Activated gamma-delta T cell treated with Interleukin-2 at 50 U/mL for 16 hours (primary cell): Measurements from ENCODE around the gene ELOA2.
"Not testable (repeated sequence)": the region's sequence is repeated elsewhere in the genome, so short reads cannot be mapped to it uniquely, and the experiment has no call there.

Experiments
- DNase-seq: peaks from one replicate; pipeline ENCODE4 v3.0.0-alpha.2; 2020

Gene ELOA2

GRCh38 chr18:47035156-47035671 lies at the start of gene ELOA2:
TSS of gene ELOA2 (minus strand) at chr18:47035621. CDS start at chr18:47035264, 357 bp downstream.
- DNase-seq = no peak

- DNase-seq = no peak
Observed at GRCh38 chr18:47081578-47081977, 46.2 kb upstream of the ELOA2 start.

- no peak for DNase-seq
Observed at GRCh38 chr18:47080872-47081271, 45.5 kb upstream of the ELOA2 start.

- DNase-seq = no peak
Observed at GRCh38 chr18:47077111-47077510, 41.7 kb upstream of the ELOA2 start.

GRCh38 chr18:47075098-47075883 lies 39.9 kb upstream of the ELOA2 start:
- DNase-seq = no peak

- DNase-seq = no peak
Observed at GRCh38 chr18:47067648-47068047, 32.2 kb upstream of the ELOA2 start.

- no peak for DNase-seq
Observed at GRCh38 chr18:47063096-47063495, 27.7 kb upstream of the ELOA2 start.

GRCh38 chr18:47062471-47062870 lies 27.1 kb upstream of the ELOA2 start:
- DNase-seq = no peak

- DNase-seq = no peak
Observed at GRCh38 chr18:47054369-47054768, 18.9 kb upstream of the ELOA2 start.

GRCh38 chr18:47050468-47050867 lies 15.0 kb upstream of the ELOA2 start:
- no peak for DNase-seq

GRCh38 chr18:47040982-47041381 lies 5.6 kb upstream of the ELOA2 start:
- no peak for DNase-seq

GRCh38 chr18:47036927-47037578 lies 1.6 kb upstream of the ELOA2 start:
- no peak for DNase-seq

- DNase-seq = no peak
Observed at GRCh38 chr18:47036298-47036874, 965 bp upstream of the ELOA2 start.

- DNase-seq = not testable (repeated sequence)
Observed at GRCh38 chr18:47034591-47034990, 830 bp downstream of the ELOA2 start.

GRCh38 chr18:47032945-47033344 lies 2.5 kb downstream of the ELOA2 start:
- no peak for DNase-seq

GRCh38 chr18:47030887-47031286 lies 4.5 kb downstream of the ELOA2 start:
- not testable (repeated sequence) for DNase-seq

GRCh38 chr18:47029684-47030353 lies 5.6 kb downstream of the ELOA2 start:
- not testable (repeated sequence) for DNase-seq

- not testable (repeated sequence) for DNase-seq
Observed at GRCh38 chr18:47028738-47029137, 6.7 kb downstream of the ELOA2 start.

GRCh38 chr18:47025557-47026174 lies 9.8 kb downstream of the ELOA2 start:
- DNase-seq = not testable (repeated sequence)

- not testable (repeated sequence) for DNase-seq
Observed at GRCh38 chr18:47023769-47024465, 11.5 kb downstream of the ELOA2 start.

- DNase-seq = not testable (repeated sequence)
Observed at GRCh38 chr18:47022821-47023220, 12.6 kb downstream of the ELOA2 start.

GRCh38 chr18:47020757-47021156 lies 14.7 kb downstream of the ELOA2 start:
- not testable (repeated sequence) for DNase-seq
